OCI-LY3 (cell line): Measurements from ENCODE around the gene HSF5.
A peak's percentile ranks its signal among the peaks of the same experiment; 100 is the strongest.

Experiments
- H2AFZ ChIP-seq: fragments of 200-600, 300-600 bp; shearing (Covaris generic); 2 replicates; pipeline ENCODE4 v1.6.0; 2014; ENCODE audit warnings: antibody characterized with exemption, low read depth, low read length
- H3K27ac ChIP-seq: fragments of 200-600, 300-600 bp; sonication (generic); 2 replicates; pipeline ENCODE4 v1.5.1; 2014; ENCODE audit warnings: mild to moderate bottlenecking, low read length, moderate library complexity, mixed read lengths
- H3K27me3 ChIP-seq: fragments of 200-600, 300-600 bp; sonication (generic); 2 replicates; pipeline ENCODE4 v1.6.1; 2014; ENCODE audit warnings: low read depth, low read length, mixed read lengths
- H3K36me3 ChIP-seq: fragments of 200-600, 300-600 bp; sonication (generic); replicated peaks from 2 replicates; pipeline ENCODE3; 2014; ENCODE audit warnings: low read depth, low read length, mixed read lengths
- H3K4me1 ChIP-seq: fragments of 300-600, 200-600 bp; sonication (generic); 2 replicates; pipeline ENCODE4 v1.6.1; 2014; ENCODE audit warnings: low read length, mixed read lengths
- H3K4me2 ChIP-seq: fragments of 200-600, 300-600 bp; sonication (generic); 2 replicates; pipeline ENCODE4 v1.6.1; 2014; ENCODE audit warnings: low read length, mixed read lengths
- H3K4me3 ChIP-seq: fragments of 300-600, 200-600 bp; sonication (generic); 2 replicates; pipeline ENCODE4 v1.5.1; 2014; ENCODE audit warnings: antibody characterized with exemption, mild to moderate bottlenecking, low read length, moderate library complexity
- H3K79me2 ChIP-seq: fragments of 300-600, 200-600 bp; shearing (Covaris generic); 2 replicates; pipeline ENCODE4 v1.6.1; 2014; ENCODE audit warnings: mild to moderate bottlenecking, low read length, mixed read lengths
- H3K9ac ChIP-seq: fragments of 300-600, 200-600 bp; shearing (Covaris generic); 2 replicates; pipeline ENCODE4 v1.6.0; 2014; ENCODE audit warnings: mild to moderate bottlenecking, low read length, moderate library complexity
- H3K9me3 ChIP-seq: fragments of 200-600, 300-600 bp; shearing (Covaris generic); 2 replicates; pipeline ENCODE4 v1.6.1; 2014; ENCODE audit warnings: low read length, mixed read lengths; ENCODE audit not compliant: insufficient read depth
- H4K20me1 ChIP-seq: fragments of 200-600, 300-600 bp; sonication (generic); 2 replicates; pipeline ENCODE4 v1.6.1; 2016; ENCODE audit warnings: low read length, mixed read lengths; ENCODE audit not compliant: insufficient read depth
- CTCF ChIP-seq: fragments of 200-600, 300-600 bp; sonication (generic); IDR thresholded peaks from 2 replicates; pipeline ENCODE4 v1.5.1; 2014; ENCODE audit warnings: antibody characterized with exemption, low read length, low read depth
- EZH2phosphoT487 ChIP-seq: fragments of 200-600 bp; shearing (Covaris generic); IDR thresholded peaks from 2 replicates; pipeline ENCODE4 v1.6.1; 2018; ENCODE audit warnings: antibody characterized with exemption, mixed run types, low read depth

HSF5 gene

GRCh38 chr17:58528443-58528842 is 40.2 kb upstream of the HSF5 start:
- Histone ChIP-seq H3K36me3 (no peaks in the 10 kb centered on the region), H3K27me3 (peaks cover 15% of the 10 kb centered on the region), H4K20me1 (no peaks in the 10 kb centered on the region), H2AFZ (no peak overlapping the region), H3K9ac (no peak overlapping the region), H3K4me3 (no peak overlapping the region), H3K4me1 (peaks cover 26% of the 10 kb centered on the region), H3K9me3 (no peaks in the 10 kb centered on the region), H3K79me2 (no peaks in the 10 kb centered on the region), H3K4me2 (no peak overlapping the region), H3K27ac (no peak overlapping the region)
- no peak for TF ChIP-seq CTCF
- no peak for TF ChIP-seq EZH2phosphoT487

DNA sequence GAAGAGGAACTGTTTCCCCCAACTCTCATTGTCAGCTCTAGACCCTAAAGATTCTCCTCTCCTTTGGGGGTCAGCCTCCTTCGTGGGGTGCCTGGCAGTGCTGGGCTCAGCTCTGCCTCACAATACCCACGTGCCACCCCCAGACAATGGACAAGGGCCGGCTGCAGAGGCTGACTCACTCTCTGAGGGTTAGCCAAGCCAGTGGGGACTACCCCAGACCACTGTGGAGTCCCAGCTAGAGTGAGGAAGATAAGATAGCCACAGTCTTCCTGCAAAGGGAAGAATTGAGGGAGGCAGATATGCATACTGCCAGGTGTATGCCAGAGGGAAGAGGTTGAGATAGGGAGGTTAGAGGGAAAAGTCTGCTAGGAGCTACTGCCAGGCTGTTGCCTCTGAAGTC is 39.7 kb upstream of the HSF5 start:
- H3K4me2 ChIP-seq, result peak overlapping the region; percentile 23; the same call in 1 of the 2 replicates
- TF ChIP-seq CTCF (no peak), EZH2phosphoT487 (no peak)
- no peak overlapping the region for H3K27ac ChIP-seq
- H2AFZ ChIP-seq, result no peak overlapping the region
- H3K9ac ChIP-seq, result no peak overlapping the region
- H3K36me3 ChIP-seq, result no peaks in the 10 kb centered on the region
- no peaks in the 10 kb centered on the region for H4K20me1 ChIP-seq
- peaks cover 14% of the 10 kb centered on the region for H3K27me3 ChIP-seq
- no peaks in the 10 kb centered on the region for H3K79me2 ChIP-seq
- H3K9me3 ChIP-seq, result no peaks in the 10 kb centered on the region
- H3K4me3 ChIP-seq, result no peak overlapping the region
- peaks cover 26% of the 10 kb centered on the region for H3K4me1 ChIP-seq

DNA sequence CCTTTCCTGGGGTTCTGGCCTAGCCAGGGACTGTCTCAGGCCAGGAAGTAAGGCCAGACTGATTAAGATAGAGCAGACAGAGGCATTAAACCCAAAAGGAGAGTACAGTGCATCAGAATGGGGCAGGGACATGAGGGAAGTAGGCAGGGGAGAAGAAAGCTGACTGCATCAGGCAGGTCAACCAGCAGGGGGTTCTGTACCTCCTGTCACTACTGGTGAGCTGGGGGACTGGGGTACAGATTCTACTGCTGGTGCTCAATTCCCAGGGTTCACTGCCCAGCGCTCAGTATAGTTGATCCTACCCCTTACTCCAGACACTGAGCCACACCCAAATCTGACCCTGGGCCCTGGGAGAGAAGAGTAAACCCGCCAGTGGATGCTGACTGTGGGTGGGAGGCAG is 39.1 kb upstream of the HSF5 start:
- no peak overlapping the region for H3K4me3 ChIP-seq
- peak overlapping the region; percentile 23 for H3K4me2 ChIP-seq
- peak overlapping the region; percentile 22; the same call in 1 of the 2 replicates for H3K9ac ChIP-seq
- no peak overlapping the region for H3K27ac ChIP-seq
- peaks cover 8% of the 10 kb centered on the region for H3K27me3 ChIP-seq
- H4K20me1 ChIP-seq, result no peaks in the 10 kb centered on the region
- H3K9me3 ChIP-seq, result no peaks in the 10 kb centered on the region
- peaks cover 25% of the 10 kb centered on the region for H3K4me1 ChIP-seq
- TF ChIP-seq EZH2phosphoT487 (no peak), CTCF (peak; percentile 41)
- H2AFZ ChIP-seq, result peak overlapping the region; percentile 41; the same call in 1 of the 2 replicates
- H3K79me2 ChIP-seq, result no peaks in the 10 kb centered on the region
- no peaks in the 10 kb centered on the region for H3K36me3 ChIP-seq

DNA sequence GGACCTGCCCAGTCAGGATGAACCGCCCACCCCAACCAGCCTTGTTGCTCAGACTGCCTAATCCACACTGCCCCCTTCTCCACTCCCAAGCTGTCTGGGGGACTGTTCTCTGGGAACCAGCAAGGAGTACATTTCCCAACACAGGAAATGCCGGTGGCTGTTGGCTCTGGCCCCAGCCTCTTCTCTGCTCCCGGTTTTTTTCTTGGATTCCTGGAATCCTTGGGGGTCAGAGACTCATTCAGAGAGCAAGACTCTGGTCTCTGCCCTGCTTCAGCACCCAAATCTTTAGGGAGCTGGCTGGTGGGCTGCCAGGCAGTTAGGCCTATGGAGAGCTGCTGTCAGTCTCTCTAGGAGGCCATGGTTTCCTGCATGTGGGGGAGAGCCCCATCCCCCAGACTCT is 37.0 kb upstream of the HSF5 start:
- no peak overlapping the region for H3K27ac ChIP-seq
- TF ChIP-seq CTCF, result no peak
- TF ChIP-seq EZH2phosphoT487, result no peak
- no peak overlapping the region for H3K9ac ChIP-seq
- no peaks in the 10 kb centered on the region for H3K27me3 ChIP-seq
- H2AFZ ChIP-seq, result no peak overlapping the region
- H3K4me1 ChIP-seq, result peaks cover 25% of the 10 kb centered on the region
- no peaks in the 10 kb centered on the region for H3K9me3 ChIP-seq
- no peaks in the 10 kb centered on the region for H4K20me1 ChIP-seq
- H3K4me2 ChIP-seq, result no peak overlapping the region
- H3K36me3 ChIP-seq, result no peaks in the 10 kb centered on the region
- no peak overlapping the region for H3K4me3 ChIP-seq
- H3K79me2 ChIP-seq, result no peaks in the 10 kb centered on the region
